Measurements from ENCODE around the gene ANKRD27. TPM values are rescaled to one million over a fixed set of nuclear protein-coding genes. Genes with fewer than 3 reads are reported as not detected.

ANKRD27 gene
- total RNA-seq (2021; fragmentation: NEBNext Ultra II Directional; extraction: Animal tissue kit (Norgen Biotek cat#: 25700)), result 10 to 100 TPM; 26.7 to 31.3 (median 28.5) TPM
- long read RNA-seq, full-length matches to known transcripts, result 7 of 17 reads
- long read RNA-seq, partial matches to known transcripts, result 4 of 17 reads
- long read RNA-seq, other reads (novel, unspliced or antisense), result 6 of 17 reads

GRCh38 chr19:32674931-32675719 lies at the start of gene ANKRD27:
Gene ANKRD27 (minus strand): TSS chr19:32675180. CDS start chr19:32659015, 16,165 bp downstream.
- TF ChIP-seq, protein P1, sequence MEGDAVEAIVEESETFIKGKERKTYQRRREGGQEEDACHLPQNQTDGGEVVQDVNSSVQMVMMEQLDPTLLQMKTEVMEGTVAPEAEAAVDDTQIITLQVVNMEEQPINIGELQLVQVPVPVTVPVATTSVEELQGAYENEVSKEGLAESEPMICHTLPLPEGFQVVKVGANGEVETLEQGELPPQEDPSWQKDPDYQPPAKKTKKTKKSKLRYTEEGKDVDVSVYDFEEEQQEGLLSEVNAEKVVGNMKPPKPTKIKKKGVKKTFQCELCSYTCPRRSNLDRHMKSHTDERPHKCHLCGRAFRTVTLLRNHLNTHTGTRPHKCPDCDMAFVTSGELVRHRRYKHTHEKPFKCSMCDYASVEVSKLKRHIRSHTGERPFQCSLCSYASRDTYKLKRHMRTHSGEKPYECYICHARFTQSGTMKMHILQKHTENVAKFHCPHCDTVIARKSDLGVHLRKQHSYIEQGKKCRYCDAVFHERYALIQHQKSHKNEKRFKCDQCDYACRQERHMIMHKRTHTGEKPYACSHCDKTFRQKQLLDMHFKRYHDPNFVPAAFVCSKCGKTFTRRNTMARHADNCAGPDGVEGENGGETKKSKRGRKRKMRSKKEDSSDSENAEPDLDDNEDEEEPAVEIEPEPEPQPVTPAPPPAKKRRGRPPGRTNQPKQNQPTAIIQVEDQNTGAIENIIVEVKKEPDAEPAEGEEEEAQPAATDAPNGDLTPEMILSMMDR (IDR thresholded peaks at IDR 0.05), result no peak
- Mint-ChIP-seq H3K4me1 (ENCODE audit: low read depth) (peaks cover 24% of the 10 kb centered on the region), H3K4me3 (peak within 1 kb of the TSS; percentile 97), H3K9me3 (no peaks in the 10 kb centered on the region), H3K27me3 (ENCODE audit: insufficient read depth) (peaks cover 12% of the 10 kb centered on the region), H3K27ac (peak within 1 kb of the TSS; percentile 81), H3K36me3 (ENCODE audit: low read depth) (peaks cover 6% of the 10 kb centered on the region; the same call in 1 of the 2 replicates)
- DNase-seq, result peak; percentile 95

- H3K4me3 Mint-ChIP-seq, result no peak overlapping the region
- H3K27ac Mint-ChIP-seq, result no peak overlapping the region
- peaks cover 3% of the 10 kb centered on the region for H3K27me3 Mint-ChIP-seq (ENCODE audit: insufficient read depth)
- H3K36me3 Mint-ChIP-seq (ENCODE audit: low read depth), result peaks cover 11% of the 10 kb centered on the region; the same call in 1 of the 2 replicates
- TF ChIP-seq, protein P1 (IDR thresholded peaks at IDR 0.05), result no peak
- no peaks in the 10 kb centered on the region; the same call in 1 of the 2 replicates for H3K9me3 Mint-ChIP-seq
- H3K4me1 Mint-ChIP-seq (ENCODE audit: low read depth), result no peaks in the 10 kb centered on the region
- DNase-seq, result no peak
These were observed 45.9 kb upstream of the ANKRD27 start for GRCh38 chr19:32720936-32721250.

DNA sequence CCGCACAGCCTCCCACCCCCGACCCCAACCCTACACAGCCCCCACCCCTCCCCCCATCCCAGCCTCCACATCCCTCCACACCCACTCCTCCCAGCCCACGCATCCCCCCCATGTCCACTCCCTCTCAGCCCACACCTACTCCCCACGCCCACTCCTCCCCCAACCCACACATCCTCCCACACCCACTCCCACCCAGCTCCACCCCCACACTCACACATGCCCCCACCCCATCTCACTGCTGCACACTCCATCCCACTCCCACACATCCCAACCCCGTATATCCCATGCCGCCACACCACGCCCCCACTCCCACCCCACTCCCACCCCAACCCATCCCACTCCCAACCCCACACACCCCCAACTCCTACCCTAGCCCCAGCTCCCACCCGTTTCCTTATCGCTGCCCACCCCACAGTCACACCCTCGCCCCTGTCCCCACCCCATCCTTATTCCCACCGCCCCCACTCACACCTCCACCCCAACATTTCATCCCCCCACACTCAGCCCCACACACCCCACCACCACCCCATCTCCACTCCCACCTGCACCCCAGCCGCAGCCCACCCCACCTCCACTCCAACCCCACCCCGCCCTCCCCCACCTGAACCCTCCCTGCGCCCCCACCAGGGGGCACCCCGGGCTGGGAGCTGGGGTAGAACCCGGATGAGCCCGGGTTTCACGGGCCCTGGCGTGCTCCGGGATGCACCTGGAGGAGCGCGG lies 45.4 kb upstream of the ANKRD27 start:
- TF ChIP-seq, protein P1 (IDR thresholded peaks at IDR 0.05), result no peak
- Mint-ChIP-seq H3K27ac (no peak overlapping the region), H3K4me3 (no peak overlapping the region), H3K9me3 (no peaks in the 10 kb centered on the region; the same call in 1 of the 2 replicates), H3K4me1 (ENCODE audit: low read depth) (no peaks in the 10 kb centered on the region), H3K36me3 (ENCODE audit: low read depth) (peaks cover 11% of the 10 kb centered on the region; the same call in 1 of the 2 replicates), H3K27me3 (ENCODE audit: insufficient read depth) (peaks cover 3% of the 10 kb centered on the region)
- no peak for DNase-seq

GRCh38 chr19:32719611-32720059 lies 44.7 kb upstream of the ANKRD27 start, which contains the start of gene TDRD12:
Gene TDRD12 (plus strand): TSS chr19:32719767. CDS start chr19:32720073, 306 bp downstream.
- Mint-ChIP-seq H3K27me3 (ENCODE audit: insufficient read depth) (peaks cover 3% of the 10 kb centered on the region), H3K9me3 (no peaks in the 10 kb centered on the region; the same call in 1 of the 2 replicates)

DNA sequence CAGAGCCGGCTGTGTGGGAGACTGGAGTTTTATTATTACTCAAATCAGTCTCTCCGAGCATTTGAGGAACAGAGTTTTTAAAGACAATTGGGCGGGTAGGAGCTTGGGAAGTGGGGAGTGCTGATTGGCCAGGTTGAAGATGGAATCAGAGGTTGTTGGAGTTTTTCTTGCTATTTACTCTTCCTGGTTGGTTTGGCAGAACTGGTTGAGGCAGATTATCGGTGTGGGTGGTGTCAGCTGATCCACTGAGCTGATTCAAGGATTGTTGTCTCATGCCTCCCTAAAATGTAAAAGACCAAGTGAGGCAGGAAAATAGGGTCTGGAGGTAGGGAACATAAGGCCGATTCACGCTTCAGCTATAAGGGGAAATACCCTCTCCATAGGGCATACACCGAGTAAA lies 43.3 kb upstream of the ANKRD27 start:
- Mint-ChIP-seq H3K4me1 (ENCODE audit: low read depth) (no peaks in the 10 kb centered on the region), H3K27ac (no peak overlapping the region), H3K4me3 (no peak overlapping the region), H3K27me3 (ENCODE audit: insufficient read depth) (no peaks in the 10 kb centered on the region; the same call in 1 of the 2 replicates), H3K36me3 (ENCODE audit: low read depth) (peaks cover 22% of the 10 kb centered on the region; the same call in 1 of the 2 replicates), H3K9me3 (no peaks in the 10 kb centered on the region; the same call in 1 of the 2 replicates)
- TF ChIP-seq, protein P1 (IDR thresholded peaks at IDR 0.05), result no peak
- DNase-seq, result no peak

More at GRCh38 chr19:32719611-32720059, 44.7 kb upstream of the ANKRD27 start, which contains the start of gene TDRD12:
- H3K4me3 Mint-ChIP-seq, result no peak within 1 kb of the TSS
- H3K36me3 Mint-ChIP-seq (ENCODE audit: low read depth), result peaks cover 17% of the 10 kb centered on the region; the same call in 1 of the 2 replicates
- DNase-seq, result no peak
- H3K27ac Mint-ChIP-seq, result no peak within 1 kb of the TSS
- no peaks in the 10 kb centered on the region for H3K4me1 Mint-ChIP-seq (ENCODE audit: low read depth)
- TF ChIP-seq, protein P1 (IDR thresholded peaks at IDR 0.05), result peak; percentile 32; the same call in 1 of the 2 replicates
